Neural cell (in vitro differentiated cells): ENCODE measurements around the gene DOP1A.

Experiments used
- EP300 ChIP-seq: fragments of 450-650 bp; conservative IDR thresholded peaks from 2 replicates; pipeline ENCODE4 v1.6.1; 2014; ENCODE audit warnings: antibody characterized with exemption, mild to moderate bottlenecking, moderate library complexity; ENCODE audit not compliant: poor library complexity, severe bottlenecking
- EZH2 ChIP-seq: fragments of 200-600, 300-800 bp; shearing (Covaris generic), sonication (generic); IDR thresholded peaks from 2 replicates; pipeline ENCODE4 v1.6.1; 2014; ENCODE audit warnings: antibody characterized with exemption, low read length, borderline replicate concordance, mild to moderate bottlenecking; ENCODE audit not compliant: insufficient read depth, poor library complexity, severe bottlenecking
- MXI1 ChIP-seq: fragments of 450-650 bp; conservative IDR thresholded peaks from 2 replicates; pipeline ENCODE4 v1.6.1; 2014; ENCODE audit warnings: antibody characterized with exemption, mild to moderate bottlenecking; ENCODE audit not compliant: poor library complexity, severe bottlenecking
- POLR2AphosphoS5 ChIP-seq: IDR thresholded peaks from 2 replicates; pipeline ENCODE4 v1.6.1; 2012
- RAD21 ChIP-seq: fragments of 450-650 bp; conservative IDR thresholded peaks from 2 replicates; pipeline ENCODE4 v1.6.1; 2014; ENCODE audit warnings: antibody characterized with exemption, mild to moderate bottlenecking, moderate library complexity
- SMC3 ChIP-seq: fragments of 450-650 bp; conservative IDR thresholded peaks from 2 replicates; pipeline ENCODE4 v1.6.1; 2014; ENCODE audit warnings: antibody characterized with exemption, mild to moderate bottlenecking, moderate library complexity; ENCODE audit not compliant: poor library complexity
- TAF1 ChIP-seq: IDR thresholded peaks from 2 replicates; pipeline ENCODE4 v1.6.1; 2012; ENCODE audit warnings: low read depth
- TF ChIP-seq, protein P1 (sequence below): fragments of 450-650 bp; IDR thresholded peaks from 2 replicates; pipeline ENCODE4 v1.5.1; 2014; ENCODE audit warnings: antibody characterized with exemption, mild to moderate bottlenecking, moderate library complexity; ENCODE audit not compliant: poor library complexity, severe bottlenecking

GRCh38 chr6:83114164-83114563, 46.7 kb downstream of the DOP1A start:
- TF ChIP-seq RAD21, result no peak
- TF ChIP-seq, protein P1, sequence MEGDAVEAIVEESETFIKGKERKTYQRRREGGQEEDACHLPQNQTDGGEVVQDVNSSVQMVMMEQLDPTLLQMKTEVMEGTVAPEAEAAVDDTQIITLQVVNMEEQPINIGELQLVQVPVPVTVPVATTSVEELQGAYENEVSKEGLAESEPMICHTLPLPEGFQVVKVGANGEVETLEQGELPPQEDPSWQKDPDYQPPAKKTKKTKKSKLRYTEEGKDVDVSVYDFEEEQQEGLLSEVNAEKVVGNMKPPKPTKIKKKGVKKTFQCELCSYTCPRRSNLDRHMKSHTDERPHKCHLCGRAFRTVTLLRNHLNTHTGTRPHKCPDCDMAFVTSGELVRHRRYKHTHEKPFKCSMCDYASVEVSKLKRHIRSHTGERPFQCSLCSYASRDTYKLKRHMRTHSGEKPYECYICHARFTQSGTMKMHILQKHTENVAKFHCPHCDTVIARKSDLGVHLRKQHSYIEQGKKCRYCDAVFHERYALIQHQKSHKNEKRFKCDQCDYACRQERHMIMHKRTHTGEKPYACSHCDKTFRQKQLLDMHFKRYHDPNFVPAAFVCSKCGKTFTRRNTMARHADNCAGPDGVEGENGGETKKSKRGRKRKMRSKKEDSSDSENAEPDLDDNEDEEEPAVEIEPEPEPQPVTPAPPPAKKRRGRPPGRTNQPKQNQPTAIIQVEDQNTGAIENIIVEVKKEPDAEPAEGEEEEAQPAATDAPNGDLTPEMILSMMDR, result no peak
- no peak for TF ChIP-seq EZH2
- no peak for TF ChIP-seq EP300
- no peak for TF ChIP-seq TAF1
- no peak for TF ChIP-seq POLR2AphosphoS5
- no peak for TF ChIP-seq SMC3
- TF ChIP-seq MXI1, result no peak
